Stomach (tissue), 4 donors: ENCODE results near the gene SRC.

Experiments
- EP300 ChIP-seq: sonication (generic); formaldehyde crosslinking; IDR thresholded peaks from one replicate; pipeline ENCODE4 v1.6.1; 2017; ENCODE audit warnings: antibody characterized with exemption
- POLR2A ChIP-seq, 4 donors: fragments of 450-650 bp; IDR thresholded peaks; one replicate each; pipeline ENCODE4 v1.6.1; 2016; ENCODE audit warnings: antibody characterized with exemption in 4 of 4, control low read depth in 2 of 4, mild to moderate bottlenecking in 1 of 4, moderate library complexity in 1 of 4
- POLR2AphosphoS5 ChIP-seq, 3 donors: sonication (generic); formaldehyde crosslinking; IDR thresholded peaks; one replicate each; pipeline ENCODE4 v1.6.1; 2016; ENCODE audit warnings: antibody characterized with exemption in 3 of 3
- TF ChIP-seq, protein P1 (sequence below), 7 experiments: fragments of 450-650 bp in 4 of 7; fragments of 200-600 bp in 3 of 7; sonication (generic) in 3 of 7; IDR thresholded peaks; one replicate each; pipeline ENCODE4 v1.5.1; 2016 to 2019; ENCODE audit warnings: antibody characterized with exemption in 7 of 7, control low read depth in 2 of 7, mild to moderate bottlenecking in 1 of 7

- TF ChIP-seq, protein P1, sequence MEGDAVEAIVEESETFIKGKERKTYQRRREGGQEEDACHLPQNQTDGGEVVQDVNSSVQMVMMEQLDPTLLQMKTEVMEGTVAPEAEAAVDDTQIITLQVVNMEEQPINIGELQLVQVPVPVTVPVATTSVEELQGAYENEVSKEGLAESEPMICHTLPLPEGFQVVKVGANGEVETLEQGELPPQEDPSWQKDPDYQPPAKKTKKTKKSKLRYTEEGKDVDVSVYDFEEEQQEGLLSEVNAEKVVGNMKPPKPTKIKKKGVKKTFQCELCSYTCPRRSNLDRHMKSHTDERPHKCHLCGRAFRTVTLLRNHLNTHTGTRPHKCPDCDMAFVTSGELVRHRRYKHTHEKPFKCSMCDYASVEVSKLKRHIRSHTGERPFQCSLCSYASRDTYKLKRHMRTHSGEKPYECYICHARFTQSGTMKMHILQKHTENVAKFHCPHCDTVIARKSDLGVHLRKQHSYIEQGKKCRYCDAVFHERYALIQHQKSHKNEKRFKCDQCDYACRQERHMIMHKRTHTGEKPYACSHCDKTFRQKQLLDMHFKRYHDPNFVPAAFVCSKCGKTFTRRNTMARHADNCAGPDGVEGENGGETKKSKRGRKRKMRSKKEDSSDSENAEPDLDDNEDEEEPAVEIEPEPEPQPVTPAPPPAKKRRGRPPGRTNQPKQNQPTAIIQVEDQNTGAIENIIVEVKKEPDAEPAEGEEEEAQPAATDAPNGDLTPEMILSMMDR (IDR thresholded peaks at IDR 0.05) = no peak
- no peak for TF ChIP-seq EP300
- TF ChIP-seq POLR2AphosphoS5 (IDR thresholded peaks at IDR 0.05) = no peak
- TF ChIP-seq POLR2A (IDR thresholded peaks at IDR 0.05) = no peak
These were observed 1.4 kb downstream of the SRC start for GRCh38 chr20:37347347-37347823.
